ENCODE measurements around the gene SURF4. TPM values are rescaled to one million over a fixed set of nuclear protein-coding genes. Genes with fewer than 3 reads are reported as not detected.

SURF4 gene
- total and polyA plus RNA-seq, 2 of the 13 experiments (the other 11 are each of a cell fraction or from before 2014, with no cell fraction given), result 220 to 265 TPM

DNA sequence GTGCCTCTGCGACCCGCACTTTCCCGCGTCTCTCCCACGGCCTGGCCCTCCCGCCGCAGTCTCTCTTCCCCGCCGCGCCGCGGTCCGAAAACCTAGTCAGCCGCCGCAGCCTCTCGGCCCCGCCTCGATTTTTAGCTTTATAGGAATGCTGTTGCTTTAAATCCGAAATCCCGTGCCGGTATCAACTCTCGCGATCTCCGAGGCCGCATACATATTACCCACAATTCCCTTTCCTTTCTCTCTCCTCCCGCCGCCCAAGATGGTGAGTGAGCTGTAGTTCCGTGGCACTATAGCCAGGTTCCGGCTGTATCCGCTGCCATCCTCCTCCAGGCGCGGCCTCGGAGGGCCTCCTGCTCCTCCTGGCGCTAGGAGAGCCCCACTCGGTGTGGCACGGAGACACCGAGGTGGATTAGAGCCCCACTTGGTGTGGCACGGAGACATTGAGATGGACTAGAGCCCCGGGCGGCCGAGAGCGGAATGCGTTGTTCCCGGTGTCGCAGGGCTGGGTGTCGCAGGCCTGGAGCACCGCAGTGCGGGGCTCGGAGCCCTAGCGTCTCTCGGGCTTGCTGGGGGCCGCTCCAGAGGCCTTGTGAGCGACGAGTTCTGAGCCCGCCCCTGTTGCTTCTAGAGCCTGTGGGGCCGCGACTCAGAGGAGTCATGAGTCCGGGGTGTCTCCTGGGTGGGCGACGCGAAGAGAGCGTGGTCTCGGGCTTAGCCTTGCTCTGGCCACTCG, 27.7 kb downstream of the SURF4 start, which contains the start of the genes MED22 and RPL7A (continued):
- TF ChIP-seq, protein P1, sequence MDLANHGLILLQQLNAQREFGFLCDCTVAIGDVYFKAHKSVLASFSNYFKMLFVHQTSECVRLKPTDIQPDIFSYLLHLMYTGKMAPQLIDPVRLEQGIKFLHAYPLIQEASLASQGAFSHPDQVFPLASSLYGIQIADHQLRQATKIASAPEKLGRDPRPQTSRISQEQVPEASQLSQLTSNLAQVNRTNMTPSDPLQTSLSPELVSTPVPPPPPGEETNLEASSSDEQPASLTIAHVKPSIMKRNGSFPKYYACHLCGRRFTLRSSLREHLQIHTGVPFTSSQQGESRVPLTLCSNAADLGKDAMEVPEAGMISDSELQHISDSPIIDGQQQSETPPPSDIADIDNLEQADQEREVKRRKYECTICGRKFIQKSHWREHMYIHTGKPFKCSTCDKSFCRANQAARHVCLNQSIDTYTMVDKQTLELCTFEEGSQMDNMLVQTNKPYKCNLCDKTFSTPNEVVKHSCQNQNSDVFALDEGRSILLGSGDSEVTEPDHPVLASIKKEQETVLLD (CRISPR knock-in tag; IDR thresholded peaks at IDR 0.05; ENCODE audit: low read depth), result peak; percentile 58; the same call in 1 of the 2 replicates
- 0 out of 2 replicates have a peak, but pooled peaks have one; percentile 46 for TF ChIP-seq ZNF263 (CRISPR knock-in tag; IDR thresholded peaks at IDR 0.05)
- TF ChIP-seq U2AF2 (IDR thresholded peaks at IDR 0.05; ENCODE audit: low read depth, low read length), result 0 out of 2 replicates have a peak, but pooled peaks have one; percentile 54
- peak; percentile 77; the same call in 1 of the 2 replicates for TF ChIP-seq TBX2 (CRISPR knock-in tag; IDR thresholded peaks at IDR 0.05; ENCODE audit: borderline replicate concordance)
- TF ChIP-seq, protein P2, sequence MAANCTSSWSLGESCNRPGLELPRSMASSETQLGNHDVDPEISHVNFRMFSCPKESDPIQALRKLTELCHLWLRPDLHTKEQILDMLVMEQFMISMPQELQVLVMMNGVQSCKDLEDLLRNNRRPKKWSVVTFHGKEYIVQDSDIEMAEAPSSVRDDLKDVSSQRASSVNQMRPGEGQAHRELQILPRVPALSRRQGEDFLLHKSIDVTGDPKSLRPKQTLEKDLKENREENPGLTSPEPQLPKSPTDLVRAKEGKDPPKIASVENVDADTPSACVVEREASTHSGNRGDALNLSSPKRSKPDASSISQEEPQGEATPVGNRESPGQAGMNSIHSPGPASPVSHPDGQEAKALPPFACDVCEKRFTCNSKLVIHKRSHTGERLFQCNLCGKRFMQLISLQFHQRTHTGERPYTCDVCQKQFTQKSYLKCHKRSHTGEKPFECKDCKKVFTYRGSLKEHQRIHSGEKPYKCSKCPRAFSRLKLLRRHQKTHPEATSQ (CRISPR knock-in tag; IDR thresholded peaks at IDR 0.05; ENCODE audit: borderline replicate concordance), result 0 out of 2 replicates have a peak, but pooled peaks have one; percentile 10
- TF ChIP-seq NRL (CRISPR knock-in tag; IDR thresholded peaks at IDR 0.05; ENCODE audit: borderline replicate concordance), result peak; percentile 81
- no peak for TF ChIP-seq JDP2 (CRISPR knock-in tag; IDR thresholded peaks at IDR 0.05; ENCODE audit: borderline replicate concordance)
- TF ChIP-seq, protein P3, sequence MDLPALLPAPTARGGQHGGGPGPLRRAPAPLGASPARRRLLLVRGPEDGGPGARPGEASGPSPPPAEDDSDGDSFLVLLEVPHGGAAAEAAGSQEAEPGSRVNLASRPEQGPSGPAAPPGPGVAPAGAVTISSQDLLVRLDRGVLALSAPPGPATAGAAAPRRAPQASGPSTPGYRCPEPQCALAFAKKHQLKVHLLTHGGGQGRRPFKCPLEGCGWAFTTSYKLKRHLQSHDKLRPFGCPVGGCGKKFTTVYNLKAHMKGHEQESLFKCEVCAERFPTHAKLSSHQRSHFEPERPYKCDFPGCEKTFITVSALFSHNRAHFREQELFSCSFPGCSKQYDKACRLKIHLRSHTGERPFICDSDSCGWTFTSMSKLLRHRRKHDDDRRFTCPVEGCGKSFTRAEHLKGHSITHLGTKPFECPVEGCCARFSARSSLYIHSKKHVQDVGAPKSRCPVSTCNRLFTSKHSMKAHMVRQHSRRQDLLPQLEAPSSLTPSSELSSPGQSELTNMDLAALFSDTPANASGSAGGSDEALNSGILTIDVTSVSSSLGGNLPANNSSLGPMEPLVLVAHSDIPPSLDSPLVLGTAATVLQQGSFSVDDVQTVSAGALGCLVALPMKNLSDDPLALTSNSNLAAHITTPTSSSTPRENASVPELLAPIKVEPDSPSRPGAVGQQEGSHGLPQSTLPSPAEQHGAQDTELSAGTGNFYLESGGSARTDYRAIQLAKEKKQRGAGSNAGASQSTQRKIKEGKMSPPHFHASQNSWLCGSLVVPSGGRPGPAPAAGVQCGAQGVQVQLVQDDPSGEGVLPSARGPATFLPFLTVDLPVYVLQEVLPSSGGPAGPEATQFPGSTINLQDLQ (CRISPR knock-in tag; IDR thresholded peaks at IDR 0.05), result peak; percentile 34; the same call in 1 of the 2 replicates
- TF ChIP-seq, protein P4, sequence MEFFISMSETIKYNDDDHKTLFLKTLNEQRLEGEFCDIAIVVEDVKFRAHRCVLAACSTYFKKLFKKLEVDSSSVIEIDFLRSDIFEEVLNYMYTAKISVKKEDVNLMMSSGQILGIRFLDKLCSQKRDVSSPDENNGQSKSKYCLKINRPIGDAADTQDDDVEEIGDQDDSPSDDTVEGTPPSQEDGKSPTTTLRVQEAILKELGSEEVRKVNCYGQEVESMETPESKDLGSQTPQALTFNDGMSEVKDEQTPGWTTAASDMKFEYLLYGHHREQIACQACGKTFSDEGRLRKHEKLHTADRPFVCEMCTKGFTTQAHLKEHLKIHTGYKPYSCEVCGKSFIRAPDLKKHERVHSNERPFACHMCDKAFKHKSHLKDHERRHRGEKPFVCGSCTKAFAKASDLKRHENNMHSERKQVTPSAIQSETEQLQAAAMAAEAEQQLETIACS (CRISPR knock-in tag; IDR thresholded peaks at IDR 0.05), result no peak
- peak; percentile 81; the same call in 1 of the 2 replicates for TF ChIP-seq ZC3H13 (CRISPR knock-in tag; IDR thresholded peaks at IDR 0.05)
- TF ChIP-seq, protein P5, sequence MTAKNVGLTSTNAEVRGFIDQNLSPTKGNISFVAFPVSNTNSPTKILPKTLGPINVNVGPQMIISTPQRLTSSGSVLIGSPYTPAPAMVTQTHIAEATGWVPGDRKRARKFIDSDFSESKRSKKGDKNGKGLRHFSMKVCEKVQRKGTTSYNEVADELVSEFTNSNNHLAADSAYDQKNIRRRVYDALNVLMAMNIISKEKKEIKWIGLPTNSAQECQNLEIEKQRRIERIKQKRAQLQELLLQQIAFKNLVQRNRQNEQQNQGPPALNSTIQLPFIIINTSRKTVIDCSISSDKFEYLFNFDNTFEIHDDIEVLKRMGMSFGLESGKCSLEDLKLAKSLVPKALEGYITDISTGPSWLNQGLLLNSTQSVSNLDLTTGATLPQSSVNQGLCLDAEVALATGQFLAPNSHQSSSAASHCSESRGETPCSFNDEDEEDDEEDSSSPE (CRISPR knock-in tag; IDR thresholded peaks at IDR 0.05), result peak; percentile 71; the same call in 1 of the 2 replicates
- peak; percentile 28; the same call in 1 of the 2 replicates for TF ChIP-seq SUZ12 (IDR thresholded peaks at IDR 0.05; ENCODE audit: low read depth, low read length)
- peak; percentile 7; the same call in 1 of the 2 replicates for TF ChIP-seq AHR (CRISPR knock-in tag; IDR thresholded peaks at IDR 0.05)
- TF ChIP-seq, protein P6, sequence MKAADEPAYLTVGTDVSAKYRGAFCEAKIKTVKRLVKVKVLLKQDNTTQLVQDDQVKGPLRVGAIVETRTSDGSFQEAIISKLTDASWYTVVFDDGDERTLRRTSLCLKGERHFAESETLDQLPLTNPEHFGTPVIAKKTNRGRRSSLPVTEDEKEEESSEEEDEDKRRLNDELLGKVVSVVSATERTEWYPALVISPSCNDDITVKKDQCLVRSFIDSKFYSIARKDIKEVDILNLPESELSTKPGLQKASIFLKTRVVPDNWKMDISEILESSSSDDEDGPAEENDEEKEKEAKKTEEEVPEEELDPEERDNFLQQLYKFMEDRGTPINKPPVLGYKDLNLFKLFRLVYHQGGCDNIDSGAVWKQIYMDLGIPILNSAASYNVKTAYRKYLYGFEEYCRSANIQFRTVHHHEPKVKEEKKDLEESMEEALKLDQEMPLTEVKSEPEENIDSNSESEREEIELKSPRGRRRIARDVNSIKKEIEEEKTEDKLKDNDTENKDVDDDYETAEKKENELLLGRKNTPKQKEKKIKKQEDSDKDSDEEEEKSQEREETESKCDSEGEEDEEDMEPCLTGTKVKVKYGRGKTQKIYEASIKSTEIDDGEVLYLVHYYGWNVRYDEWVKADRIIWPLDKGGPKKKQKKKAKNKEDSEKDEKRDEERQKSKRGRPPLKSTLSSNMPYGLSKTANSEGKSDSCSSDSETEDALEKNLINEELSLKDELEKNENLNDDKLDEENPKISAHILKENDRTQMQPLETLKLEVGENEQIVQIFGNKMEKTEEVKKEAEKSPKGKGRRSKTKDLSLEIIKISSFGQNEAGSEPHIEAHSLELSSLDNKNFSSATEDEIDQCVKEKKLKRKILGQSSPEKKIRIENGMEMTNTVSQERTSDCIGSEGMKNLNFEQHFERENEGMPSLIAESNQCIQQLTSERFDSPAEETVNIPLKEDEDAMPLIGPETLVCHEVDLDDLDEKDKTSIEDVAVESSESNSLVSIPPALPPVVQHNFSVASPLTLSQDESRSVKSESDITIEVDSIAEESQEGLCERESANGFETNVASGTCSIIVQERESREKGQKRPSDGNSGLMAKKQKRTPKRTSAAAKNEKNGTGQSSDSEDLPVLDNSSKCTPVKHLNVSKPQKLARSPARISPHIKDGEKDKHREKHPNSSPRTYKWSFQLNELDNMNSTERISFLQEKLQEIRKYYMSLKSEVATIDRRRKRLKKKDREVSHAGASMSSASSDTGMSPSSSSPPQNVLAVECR (CRISPR knock-in tag; IDR thresholded peaks at IDR 0.05; ENCODE audit: borderline replicate concordance), result peak; percentile 89
